ENCODE measurements around the gene NHLRC4.
A peak's percentile ranks its signal among the peaks of the same experiment; 100 is the strongest.

The NHLRC4 gene

GRCh38 chr16:569445-570254 is 2.8 kb downstream of the NHLRC4 start, which contains the start of gene PIGQ (continued):
- TF ChIP-seq, protein P1, sequence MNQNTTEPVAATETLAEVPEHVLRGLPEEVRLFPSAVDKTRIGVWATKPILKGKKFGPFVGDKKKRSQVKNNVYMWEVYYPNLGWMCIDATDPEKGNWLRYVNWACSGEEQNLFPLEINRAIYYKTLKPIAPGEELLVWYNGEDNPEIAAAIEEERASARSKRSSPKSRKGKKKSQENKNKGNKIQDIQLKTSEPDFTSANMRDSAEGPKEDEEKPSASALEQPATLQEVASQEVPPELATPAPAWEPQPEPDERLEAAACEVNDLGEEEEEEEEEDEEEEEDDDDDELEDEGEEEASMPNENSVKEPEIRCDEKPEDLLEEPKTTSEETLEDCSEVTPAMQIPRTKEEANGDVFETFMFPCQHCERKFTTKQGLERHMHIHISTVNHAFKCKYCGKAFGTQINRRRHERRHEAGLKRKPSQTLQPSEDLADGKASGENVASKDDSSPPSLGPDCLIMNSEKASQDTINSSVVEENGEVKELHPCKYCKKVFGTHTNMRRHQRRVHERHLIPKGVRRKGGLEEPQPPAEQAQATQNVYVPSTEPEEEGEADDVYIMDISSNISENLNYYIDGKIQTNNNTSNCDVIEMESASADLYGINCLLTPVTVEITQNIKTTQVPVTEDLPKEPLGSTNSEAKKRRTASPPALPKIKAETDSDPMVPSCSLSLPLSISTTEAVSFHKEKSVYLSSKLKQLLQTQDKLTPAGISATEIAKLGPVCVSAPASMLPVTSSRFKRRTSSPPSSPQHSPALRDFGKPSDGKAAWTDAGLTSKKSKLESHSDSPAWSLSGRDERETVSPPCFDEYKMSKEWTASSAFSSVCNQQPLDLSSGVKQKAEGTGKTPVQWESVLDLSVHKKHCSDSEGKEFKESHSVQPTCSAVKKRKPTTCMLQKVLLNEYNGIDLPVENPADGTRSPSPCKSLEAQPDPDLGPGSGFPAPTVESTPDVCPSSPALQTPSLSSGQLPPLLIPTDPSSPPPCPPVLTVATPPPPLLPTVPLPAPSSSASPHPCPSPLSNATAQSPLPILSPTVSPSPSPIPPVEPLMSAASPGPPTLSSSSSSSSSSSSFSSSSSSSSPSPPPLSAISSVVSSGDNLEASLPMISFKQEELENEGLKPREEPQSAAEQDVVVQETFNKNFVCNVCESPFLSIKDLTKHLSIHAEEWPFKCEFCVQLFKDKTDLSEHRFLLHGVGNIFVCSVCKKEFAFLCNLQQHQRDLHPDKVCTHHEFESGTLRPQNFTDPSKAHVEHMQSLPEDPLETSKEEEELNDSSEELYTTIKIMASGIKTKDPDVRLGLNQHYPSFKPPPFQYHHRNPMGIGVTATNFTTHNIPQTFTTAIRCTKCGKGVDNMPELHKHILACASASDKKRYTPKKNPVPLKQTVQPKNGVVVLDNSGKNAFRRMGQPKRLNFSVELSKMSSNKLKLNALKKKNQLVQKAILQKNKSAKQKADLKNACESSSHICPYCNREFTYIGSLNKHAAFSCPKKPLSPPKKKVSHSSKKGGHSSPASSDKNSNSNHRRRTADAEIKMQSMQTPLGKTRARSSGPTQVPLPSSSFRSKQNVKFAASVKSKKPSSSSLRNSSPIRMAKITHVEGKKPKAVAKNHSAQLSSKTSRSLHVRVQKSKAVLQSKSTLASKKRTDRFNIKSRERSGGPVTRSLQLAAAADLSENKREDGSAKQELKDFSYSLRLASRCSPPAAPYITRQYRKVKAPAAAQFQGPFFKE (tag by site-specific recombination; IDR thresholded peaks at IDR 0.05; ENCODE audit: borderline replicate concordance) = no peak
- TF ChIP-seq MYNN (tag by site-specific recombination; IDR thresholded peaks at IDR 0.05; ENCODE audit: borderline replicate concordance) = no peak
- no peak for TF ChIP-seq SETDB1 (IDR thresholded peaks at IDR 0.05; ENCODE audit: insufficient read length, low read length)
- TF ChIP-seq, protein P2, sequence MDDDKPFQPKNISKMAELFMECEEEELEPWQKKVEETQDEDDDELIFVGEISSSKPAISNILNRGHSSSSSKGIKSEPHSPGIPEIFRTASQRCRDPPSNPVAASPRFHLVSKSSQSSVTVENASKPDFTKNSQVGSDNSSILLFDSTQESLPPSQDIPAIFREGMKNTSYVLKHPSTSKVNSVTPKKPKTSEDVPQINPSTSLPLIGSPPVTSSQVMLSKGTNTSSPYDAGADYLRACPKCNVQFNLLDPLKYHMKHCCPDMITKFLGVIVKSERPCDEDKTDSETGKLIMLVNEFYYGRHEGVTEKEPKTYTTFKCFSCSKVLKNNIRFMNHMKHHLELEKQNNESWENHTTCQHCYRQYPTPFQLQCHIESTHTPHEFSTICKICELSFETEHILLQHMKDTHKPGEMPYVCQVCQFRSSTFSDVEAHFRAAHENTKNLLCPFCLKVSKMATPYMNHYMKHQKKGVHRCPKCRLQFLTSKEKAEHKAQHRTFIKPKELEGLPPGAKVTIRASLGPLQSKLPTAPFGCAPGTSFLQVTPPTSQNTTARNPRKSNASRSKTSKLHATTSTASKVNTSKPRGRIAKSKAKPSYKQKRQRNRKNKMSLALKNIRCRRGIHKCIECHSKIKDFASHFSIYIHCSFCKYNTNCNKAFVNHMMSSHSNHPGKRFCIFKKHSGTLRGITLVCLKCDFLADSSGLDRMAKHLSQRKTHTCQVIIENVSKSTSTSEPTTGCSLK (tag by site-specific recombination; IDR thresholded peaks at IDR 0.05) = no peak
- peak; percentile 19; the same call in 1 of the 2 replicates for TF ChIP-seq ZBTB8A (tag by site-specific recombination; IDR thresholded peaks at IDR 0.05)
- no peak for TF ChIP-seq ZSCAN23 (tag by site-specific recombination; IDR thresholded peaks at IDR 0.05)
- TF ChIP-seq PATZ1 (tag by site-specific recombination; IDR thresholded peaks at IDR 0.05) = peak; percentile 61; the same call in 1 of the 2 replicates
- TF ChIP-seq, protein P3, sequence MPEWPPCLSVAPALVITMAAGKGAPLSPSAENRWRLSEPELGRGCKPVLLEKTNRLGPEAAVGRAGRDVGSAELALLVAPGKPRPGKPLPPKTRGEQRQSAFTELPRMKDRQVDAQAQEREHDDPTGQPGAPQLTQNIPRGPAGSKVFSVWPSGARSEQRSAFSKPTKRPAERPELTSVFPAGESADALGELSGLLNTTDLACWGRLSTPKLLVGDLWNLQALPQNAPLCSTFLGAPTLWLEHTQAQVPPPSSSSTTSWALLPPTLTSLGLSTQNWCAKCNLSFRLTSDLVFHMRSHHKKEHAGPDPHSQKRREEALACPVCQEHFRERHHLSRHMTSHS (tag by site-specific recombination; IDR thresholded peaks at IDR 0.05) = no peak
- TF ChIP-seq KLF1 (tag by site-specific recombination; IDR thresholded peaks at IDR 0.05) = no peak
- no peak for TF ChIP-seq GLI4 (tag by site-specific recombination; IDR thresholded peaks at IDR 0.05)

GRCh38 chr16:572865-573650 is 6.3 kb downstream of the NHLRC4 start:
- Histone ChIP-seq H3K27ac (ENCODE audit: extremely low read depth, low read depth, low read length) (no peak overlapping the region), H3K9me3 (ENCODE audit: control insufficient read depth, insufficient read depth, low read depth, low read length) (no peaks in the 10 kb centered on the region), H3K4me3 (ENCODE audit: low read depth, low read length) (no peak overlapping the region), H3K36me3 (ENCODE audit: control insufficient read depth in 2 of 2, insufficient read depth in 1 of 2, low read length in 2 of 2) (peaks cover 0 to 48% of the 10 kb centered on the region in 2 experiments; a peak in 1 of 3 replicates), H3K4me1 (ENCODE audit: control insufficient read depth, insufficient read depth, low read length) (peaks cover 5% of the 10 kb centered on the region; the same call in 1 of the 2 replicates)
- CTCF ChIA-PET = no interaction called here
- POLR2A ChIA-PET = interaction anchor here (0.6 to 1.2 kb wide), 3 partner anchors 11 to 191 kb away, joined by 3 to 6 read pairs (median 3); no protein-coding TSS in a partner anchor
- no peak for TF ChIP-seq ZBTB6 (tag by site-specific recombination; IDR thresholded peaks at IDR 0.05)
- no peak for TF ChIP-seq ZNF366 (tag by site-specific recombination; conservative IDR thresholded peaks at IDR 0.05)
- TF ChIP-seq ZNF514 (tag by site-specific recombination; IDR thresholded peaks at IDR 0.05) = no peak
- no peak for TF ChIP-seq ZNF354C (tag by site-specific recombination; IDR thresholded peaks at IDR 0.05; ENCODE audit: borderline replicate concordance, low read depth)
- TF ChIP-seq ZNF600 (tag by site-specific recombination; IDR thresholded peaks at IDR 0.05) = no peak
- no peak for TF ChIP-seq ZNF513 (tag by site-specific recombination; IDR thresholded peaks at IDR 0.05)
- no peak for TF ChIP-seq ZSCAN30 (tag by site-specific recombination; IDR thresholded peaks at IDR 0.05)
- TF ChIP-seq ZIC2 (tag by site-specific recombination; IDR thresholded peaks at IDR 0.05) = peak; percentile 76

All from HEK293 (cell line).